HG03025 (cell line): ENCODE results near the gene TGOLN2.

ENCODE experiments used
- ATAC-seq: cut with Tn5 transposase; IDR thresholded peaks from one replicate; pipeline ENCODE4 v1.9.1; 2021; ENCODE audit warnings: mild to moderate bottlenecking, moderate library complexity; ENCODE audit not compliant: unreplicated experiment, low FRiP score

The TGOLN2 gene

DNA sequence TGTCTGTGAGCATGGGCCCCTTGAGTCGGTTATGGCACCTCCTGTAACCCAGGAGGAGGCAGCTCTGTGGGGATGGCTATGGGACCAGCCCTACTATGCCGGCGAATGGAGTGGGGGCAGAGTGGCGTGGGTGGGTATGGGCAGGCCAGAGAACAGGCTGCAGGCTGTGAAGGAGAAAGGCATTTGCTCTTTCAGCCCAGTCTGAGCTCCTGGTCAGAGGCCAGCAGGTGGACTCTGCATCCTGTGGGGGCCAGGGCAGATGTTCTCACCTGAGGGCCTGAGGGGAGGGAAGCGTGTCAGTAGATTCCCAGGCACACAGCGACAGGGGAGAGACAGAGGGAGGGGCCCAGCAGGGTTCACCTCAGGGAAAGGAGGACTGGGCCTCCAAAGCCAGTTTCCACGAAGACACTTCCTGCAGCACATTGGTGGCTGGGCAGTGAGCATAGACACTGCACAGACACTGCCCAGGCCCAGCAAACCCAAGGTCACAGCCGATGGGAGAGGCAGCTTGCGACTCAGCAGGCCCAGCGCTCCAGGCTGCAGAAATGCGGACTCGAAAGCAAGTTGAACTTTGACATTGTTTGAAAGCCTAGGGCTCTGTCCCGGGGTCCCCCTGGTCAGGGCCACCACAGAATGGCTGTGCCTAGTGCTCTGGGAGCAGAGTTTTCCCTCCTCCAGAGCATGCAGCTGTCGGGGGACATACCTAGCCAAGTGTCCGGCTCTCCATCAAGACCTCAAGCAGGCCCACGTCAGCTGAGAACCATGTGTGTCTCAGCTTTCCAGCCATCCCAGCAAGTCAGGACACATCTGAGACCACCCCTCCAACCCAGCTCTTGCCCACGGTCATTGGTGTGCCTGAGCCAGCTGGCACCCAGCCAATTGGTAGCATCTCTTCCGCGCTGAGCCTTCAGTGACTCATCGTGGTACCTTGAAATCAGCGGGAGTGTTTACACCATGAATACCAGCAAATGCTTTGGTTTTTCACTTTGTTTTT, 53.8 kb downstream of the TGOLN2 start:
- no peak for ATAC-seq

DNA sequence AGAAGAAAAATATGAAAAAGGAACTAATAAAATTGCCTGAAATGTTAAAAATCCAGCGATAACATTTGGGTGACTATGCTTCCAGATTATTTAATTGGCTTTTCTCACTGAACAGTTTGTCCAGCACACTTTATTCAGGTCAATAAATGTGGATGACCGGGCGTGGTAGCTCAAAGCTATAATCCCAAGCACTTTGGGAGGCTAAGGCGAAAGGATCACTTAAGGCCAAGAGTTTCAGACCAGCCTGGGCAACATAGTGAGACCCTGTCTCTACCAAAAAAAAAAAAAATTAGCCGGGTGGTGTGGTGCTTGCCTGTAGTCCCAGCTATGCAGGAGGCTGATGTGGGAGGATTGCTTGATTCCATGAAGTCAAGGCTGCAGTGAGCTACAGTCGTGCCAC, 55.4 kb downstream of the TGOLN2 start:
- no peak for ATAC-seq

GRCh38 chr2:85269959-85270358, 57.8 kb downstream of the TGOLN2 start:
- no peak for ATAC-seq
